ENCODE measurements around the gene VWA3B. TPM values are rescaled to one million over a fixed set of nuclear protein-coding genes. Genes with fewer than 3 reads are reported as not detected.

VWA3B gene
- total RNA-seq, 1 donor from 2014 or later: not detected

DNA sequence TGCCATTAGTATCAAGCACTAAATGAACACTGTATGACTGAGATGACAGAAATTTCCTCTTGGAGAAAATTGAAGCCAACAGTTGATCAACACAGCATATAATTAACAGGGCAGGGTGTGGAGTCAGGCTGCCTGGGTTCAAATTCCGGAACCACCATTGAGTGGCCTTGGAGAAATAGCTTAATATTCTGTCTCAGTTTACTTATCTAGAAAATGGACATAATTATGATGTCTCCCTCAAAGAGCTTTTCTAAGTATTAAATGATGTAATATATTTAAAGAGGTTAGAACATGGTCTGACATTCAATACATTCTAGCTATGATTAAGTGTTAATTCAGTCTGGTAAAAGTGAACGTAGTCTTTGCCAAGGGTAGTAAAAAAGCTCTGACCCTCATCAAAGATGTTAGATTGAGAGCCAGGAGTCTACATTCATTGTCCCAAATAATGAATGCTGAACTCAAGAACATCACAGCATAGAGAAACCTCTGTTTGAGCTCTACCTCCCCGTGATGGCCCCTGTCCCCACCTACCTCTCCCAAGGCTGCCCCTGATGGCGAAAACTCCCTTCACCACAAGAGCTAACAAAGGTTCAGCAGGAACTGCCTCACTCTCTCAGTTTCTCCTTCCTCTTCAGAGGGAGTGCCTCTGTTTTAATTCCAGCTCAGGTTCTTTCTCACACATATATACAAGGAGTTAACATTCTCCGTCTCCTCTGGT, 2.7 kb upstream of the VWA3B start:
- no peak for FAIRE-seq
- TF ChIP-seq, protein P1, sequence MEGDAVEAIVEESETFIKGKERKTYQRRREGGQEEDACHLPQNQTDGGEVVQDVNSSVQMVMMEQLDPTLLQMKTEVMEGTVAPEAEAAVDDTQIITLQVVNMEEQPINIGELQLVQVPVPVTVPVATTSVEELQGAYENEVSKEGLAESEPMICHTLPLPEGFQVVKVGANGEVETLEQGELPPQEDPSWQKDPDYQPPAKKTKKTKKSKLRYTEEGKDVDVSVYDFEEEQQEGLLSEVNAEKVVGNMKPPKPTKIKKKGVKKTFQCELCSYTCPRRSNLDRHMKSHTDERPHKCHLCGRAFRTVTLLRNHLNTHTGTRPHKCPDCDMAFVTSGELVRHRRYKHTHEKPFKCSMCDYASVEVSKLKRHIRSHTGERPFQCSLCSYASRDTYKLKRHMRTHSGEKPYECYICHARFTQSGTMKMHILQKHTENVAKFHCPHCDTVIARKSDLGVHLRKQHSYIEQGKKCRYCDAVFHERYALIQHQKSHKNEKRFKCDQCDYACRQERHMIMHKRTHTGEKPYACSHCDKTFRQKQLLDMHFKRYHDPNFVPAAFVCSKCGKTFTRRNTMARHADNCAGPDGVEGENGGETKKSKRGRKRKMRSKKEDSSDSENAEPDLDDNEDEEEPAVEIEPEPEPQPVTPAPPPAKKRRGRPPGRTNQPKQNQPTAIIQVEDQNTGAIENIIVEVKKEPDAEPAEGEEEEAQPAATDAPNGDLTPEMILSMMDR (IDR thresholded peaks at IDR 0.05; ENCODE audit: insufficient read depth, low read length, severe bottlenecking): no peak
- DNase-seq (ENCODE audit: low read depth): no peak
- peaks cover 4% of the 10 kb centered on the region for H3K27me3 ChIP-seq (ENCODE audit: control insufficient read depth, insufficient read depth, low read length)
- H3K4me3 ChIP-seq (ENCODE audit: low read depth, low read length): no peak overlapping the region
- H3K36me3 ChIP-seq (ENCODE audit: control insufficient read depth, insufficient read depth, low read length): no peaks in the 10 kb centered on the region

DNA sequence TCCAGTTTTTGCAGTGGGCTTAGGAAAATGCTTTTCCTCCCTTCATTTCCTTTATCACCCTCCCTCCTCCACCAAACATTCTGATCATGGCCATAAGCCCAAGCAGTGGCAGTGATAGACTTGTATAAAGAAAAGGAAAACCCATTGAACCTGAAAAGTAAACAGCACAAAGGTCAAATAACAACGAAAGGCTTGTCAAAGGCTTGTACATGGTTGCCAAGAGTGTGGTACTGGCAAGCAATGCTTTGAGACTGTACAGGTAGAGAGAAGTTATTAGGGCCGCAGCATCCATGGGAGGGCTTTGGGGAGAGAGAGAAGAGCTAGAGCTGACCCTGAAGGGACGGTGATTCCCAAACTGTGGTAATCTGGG, 2.1 kb upstream of the VWA3B start:
- Histone ChIP-seq H3K4me3 (ENCODE audit: low read depth, low read length) (no peak overlapping the region), H3K36me3 (ENCODE audit: control insufficient read depth, insufficient read depth, low read length) (no peaks in the 10 kb centered on the region), H3K27me3 (ENCODE audit: control insufficient read depth, insufficient read depth, low read length) (peaks cover 4% of the 10 kb centered on the region)
- no peak for FAIRE-seq
- TF ChIP-seq, protein P1 (IDR thresholded peaks at IDR 0.05; ENCODE audit: insufficient read depth, low read length, severe bottlenecking): no peak
- DNase-seq (ENCODE audit: low read depth): no peak

DNA sequence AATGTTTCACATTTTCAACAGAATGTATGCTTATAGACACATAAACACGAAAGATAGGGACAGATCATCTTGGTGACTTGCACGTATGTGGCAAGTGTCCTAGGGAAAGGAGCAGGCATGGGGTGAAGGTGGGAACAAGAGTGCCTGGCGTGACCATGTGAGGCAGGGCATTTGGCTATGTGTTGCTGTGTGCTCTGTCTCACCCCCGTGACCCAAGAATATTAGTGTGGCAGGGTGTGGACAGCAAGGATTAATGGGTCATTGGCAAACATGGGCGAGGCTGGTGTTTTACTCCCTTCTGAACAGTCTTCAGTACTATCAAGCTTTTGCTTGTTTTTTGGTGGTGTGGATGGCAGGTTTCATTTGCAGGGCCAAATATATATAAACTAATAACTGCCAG, 1.3 kb upstream of the VWA3B start:
- Histone ChIP-seq H3K27me3 (ENCODE audit: control insufficient read depth, insufficient read depth, low read length) (peaks cover 4% of the 10 kb centered on the region), H3K4me3 (ENCODE audit: low read depth, low read length) (no peak overlapping the region), H3K36me3 (ENCODE audit: control insufficient read depth, insufficient read depth, low read length) (no peaks in the 10 kb centered on the region)
- TF ChIP-seq, protein P1 (IDR thresholded peaks at IDR 0.05; ENCODE audit: insufficient read depth, low read length, severe bottlenecking): no peak
- FAIRE-seq: no peak
- DNase-seq (ENCODE audit: low read depth): no peak

DNA sequence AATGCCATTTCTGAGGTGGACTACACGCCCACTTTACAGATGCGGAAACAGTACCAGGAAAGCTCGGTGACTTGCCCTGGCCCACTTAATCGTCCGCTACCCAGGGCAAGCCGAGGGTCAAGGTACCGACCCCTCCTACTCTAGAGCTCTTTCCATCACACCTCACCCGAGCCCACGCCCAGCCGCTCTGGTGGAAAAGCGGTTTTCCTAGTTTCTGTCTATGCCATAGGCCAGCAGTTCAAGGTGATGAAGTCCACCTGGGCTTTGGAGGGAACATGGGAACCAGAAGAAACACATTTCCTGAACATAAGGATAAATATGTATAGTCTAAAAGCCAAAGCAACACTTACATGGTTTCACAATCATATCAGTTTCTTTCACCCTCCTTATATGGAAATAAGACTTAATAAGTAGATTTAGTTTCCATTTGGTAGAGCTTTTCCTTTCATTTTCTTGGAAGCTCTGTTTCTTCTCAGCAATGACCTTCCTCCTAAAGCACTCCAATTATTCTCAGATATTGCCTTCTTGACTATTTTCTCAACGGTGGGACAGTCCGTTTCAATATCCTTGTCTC, 567 bp downstream of the VWA3B start:
- Histone ChIP-seq H3K27me3 (ENCODE audit: control insufficient read depth, insufficient read depth, low read length) (peaks cover 4% of the 10 kb centered on the region), H3K36me3 (ENCODE audit: control insufficient read depth, insufficient read depth, low read length) (no peaks in the 10 kb centered on the region), H3K4me3 (ENCODE audit: low read depth, low read length) (peak overlapping the region; percentile 45)
- FAIRE-seq: no peak
- no peak for DNase-seq (ENCODE audit: low read depth)
- TF ChIP-seq, protein P1 (IDR thresholded peaks at IDR 0.05; ENCODE audit: insufficient read depth, low read length, severe bottlenecking): no peak

DNA sequence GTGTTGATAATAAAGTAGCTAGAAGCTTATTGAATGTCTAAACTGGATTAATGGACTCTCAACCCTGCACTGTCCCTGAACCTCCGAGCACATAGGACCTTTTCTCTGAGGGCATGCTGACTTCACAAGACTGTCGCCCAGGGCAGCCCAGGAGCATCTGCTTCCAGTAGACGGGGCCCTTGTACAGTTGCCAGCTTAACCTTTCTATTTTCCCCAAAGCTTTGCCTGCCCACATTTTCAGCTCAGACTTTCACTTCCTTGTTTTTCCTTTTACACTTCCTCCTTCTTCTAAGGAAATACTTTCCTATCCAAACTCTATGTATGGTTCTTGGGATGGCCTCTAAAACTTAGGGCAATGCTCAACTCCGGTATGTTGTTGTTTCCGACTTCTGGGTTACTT, 1.3 kb downstream of the VWA3B start:
- H3K4me3 ChIP-seq (ENCODE audit: low read depth, low read length): no peak overlapping the region
- H3K27me3 ChIP-seq (ENCODE audit: control insufficient read depth, insufficient read depth, low read length): peaks cover 4% of the 10 kb centered on the region
- DNase-seq (ENCODE audit: low read depth) (no peak), FAIRE-seq (no peak)
- TF ChIP-seq, protein P1 (IDR thresholded peaks at IDR 0.05; ENCODE audit: insufficient read depth, low read length, severe bottlenecking): no peak
- H3K36me3 ChIP-seq (ENCODE audit: control insufficient read depth, insufficient read depth, low read length): no peaks in the 10 kb centered on the region

Data from bronchial epithelial cell (primary cell).